SKM-1 treated with dmso at 0.1 percent for 144 hours (cell line): ENCODE measurements around the gene IFITM2.
"Not testable (repeated sequence)": the region's sequence is repeated elsewhere in the genome, so short reads cannot be mapped to it uniquely, and the experiment has no call there.

ENCODE experiments used
- DNase-seq: peaks from one replicate; lab custom pipeline; 2025; ENCODE audit not compliant: unreplicated experiment; lab: John Stamatoyannopoulos, UW

Gene IFITM2

DNA sequence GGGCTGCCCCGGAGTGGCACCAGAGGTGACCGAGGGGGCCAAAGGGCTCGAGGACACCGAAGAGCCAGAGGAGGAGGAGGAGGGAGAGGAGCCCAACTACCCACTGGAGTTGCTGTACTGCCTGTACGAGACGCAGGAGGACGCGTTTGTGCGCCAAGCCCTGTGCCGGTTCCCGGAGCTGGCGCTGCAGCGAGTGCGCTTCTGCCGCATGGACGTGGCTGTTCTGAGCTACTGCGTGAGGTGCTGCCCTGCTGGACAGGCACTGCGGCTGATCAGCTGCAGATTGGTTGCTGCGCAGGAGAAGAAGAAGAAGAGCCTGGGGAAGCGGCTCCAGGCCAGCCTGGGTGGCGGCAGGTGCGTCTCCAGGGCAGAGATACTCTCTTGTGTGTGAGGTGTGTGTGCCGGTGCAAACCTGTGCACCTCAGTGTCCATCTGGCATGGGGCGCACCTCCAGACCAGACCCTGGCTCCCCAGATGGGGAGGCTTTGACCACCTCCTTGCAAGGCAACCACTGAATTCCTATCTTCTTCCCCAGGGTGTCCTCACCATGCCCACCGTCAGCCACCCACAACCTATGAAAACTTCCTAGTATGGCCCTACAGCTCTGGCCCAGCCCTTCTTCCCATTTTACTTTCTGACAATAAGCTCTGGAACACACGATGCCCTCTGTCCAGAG is 26.0 kb upstream of the IFITM2 start:
- DNase-seq, result no peak

DNA sequence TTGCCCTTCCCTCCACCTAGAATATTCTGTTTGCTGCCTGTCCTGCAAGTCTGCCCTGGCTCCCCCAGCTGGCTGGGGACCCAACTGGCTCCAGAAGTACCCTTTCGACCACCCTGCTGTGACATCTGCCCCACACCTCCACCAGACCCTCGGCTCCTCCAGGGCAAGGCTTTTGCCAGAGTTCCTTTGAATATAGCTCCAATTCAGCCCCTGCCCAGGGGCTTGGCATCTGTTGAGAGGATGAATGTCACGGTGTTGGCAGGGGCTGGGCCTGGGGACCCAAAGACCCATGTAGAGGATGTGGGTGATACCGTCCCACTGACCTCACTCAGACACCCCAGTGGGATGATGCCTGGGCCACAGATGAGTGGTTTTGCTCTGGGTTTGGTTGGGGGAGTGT is 25.4 kb upstream of the IFITM2 start:
- no peak for DNase-seq

GRCh38 chr11:282630-283360 is 24.8 kb upstream of the IFITM2 start:
- DNase-seq, result no peak

DNA sequence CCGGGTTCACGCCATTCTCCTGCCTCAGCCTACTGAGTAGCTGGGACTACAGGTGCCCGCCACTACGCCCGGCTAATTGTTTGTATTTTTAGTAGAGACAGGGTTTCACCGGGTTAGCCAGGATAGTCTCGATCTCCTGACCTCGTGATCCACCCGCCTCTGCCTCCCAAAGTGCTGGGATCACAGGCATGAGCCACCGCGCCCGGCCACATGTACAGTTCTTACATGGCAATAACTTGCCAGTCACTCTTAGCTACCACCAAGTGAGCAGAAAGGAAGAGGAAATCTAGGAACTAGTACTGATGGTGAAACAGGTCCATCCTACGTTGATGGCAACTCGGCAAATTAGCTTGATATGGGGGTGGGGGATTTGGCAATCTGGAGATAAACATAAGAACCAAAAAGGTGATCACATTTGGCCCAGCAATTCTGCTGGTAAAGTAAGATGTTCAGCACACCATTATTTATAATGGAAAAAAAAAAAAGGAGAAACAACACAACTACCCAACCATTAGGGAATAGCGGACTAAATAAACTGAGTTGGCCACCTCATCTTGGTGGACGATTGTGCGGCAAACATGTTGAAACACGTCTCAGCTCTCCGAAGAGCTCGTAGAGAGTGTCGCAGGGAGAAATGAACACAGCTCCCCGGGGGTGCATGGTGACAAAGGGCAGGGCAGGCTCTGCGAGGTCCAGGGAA is 24.1 kb upstream of the IFITM2 start:
- DNase-seq, result no peak

DNA sequence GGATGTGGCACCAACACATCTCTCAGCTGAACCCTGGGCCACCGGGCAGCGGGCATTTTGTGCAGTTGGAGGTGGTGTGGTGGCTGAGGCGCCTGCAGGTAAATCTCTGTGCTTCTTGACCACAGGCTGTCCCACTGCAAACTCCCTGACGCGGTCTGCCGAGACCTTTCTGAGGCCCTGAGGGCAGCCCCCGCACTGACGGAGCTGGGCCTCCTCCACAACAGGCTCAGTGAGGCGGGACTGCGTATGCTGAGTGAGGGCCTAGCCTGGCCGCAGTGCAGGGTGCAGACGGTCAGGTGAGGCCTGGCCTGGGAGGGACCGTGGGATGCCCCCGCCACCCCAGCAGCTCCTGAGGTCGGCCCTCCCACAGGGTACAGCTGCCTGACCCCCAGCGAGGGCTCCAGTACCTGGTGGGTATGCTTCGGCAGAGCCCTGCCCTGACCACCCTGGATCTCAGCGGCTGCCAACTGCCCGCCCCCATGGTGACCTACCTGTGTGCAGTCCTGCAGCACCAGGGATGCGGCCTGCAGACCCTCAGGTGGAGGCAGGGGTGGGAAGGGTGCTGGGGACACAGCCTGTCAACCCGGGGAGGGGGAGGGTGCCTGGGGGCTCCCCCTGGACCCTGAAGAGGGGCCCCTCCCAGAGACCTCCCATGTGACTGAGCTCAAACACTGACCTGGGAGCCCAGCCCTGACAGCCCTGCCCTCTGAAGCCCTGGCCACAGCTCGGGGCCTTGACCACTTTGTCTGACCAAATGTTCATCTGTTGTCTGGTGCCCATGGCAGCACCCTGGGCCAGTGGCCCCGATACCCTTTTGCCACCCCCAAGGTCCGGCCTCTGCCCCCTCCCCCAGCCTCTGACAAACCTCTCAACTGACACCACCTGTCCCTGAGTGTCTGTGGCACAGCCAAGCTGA is 23.3 kb upstream of the IFITM2 start:
- DNase-seq, result no peak

DNA sequence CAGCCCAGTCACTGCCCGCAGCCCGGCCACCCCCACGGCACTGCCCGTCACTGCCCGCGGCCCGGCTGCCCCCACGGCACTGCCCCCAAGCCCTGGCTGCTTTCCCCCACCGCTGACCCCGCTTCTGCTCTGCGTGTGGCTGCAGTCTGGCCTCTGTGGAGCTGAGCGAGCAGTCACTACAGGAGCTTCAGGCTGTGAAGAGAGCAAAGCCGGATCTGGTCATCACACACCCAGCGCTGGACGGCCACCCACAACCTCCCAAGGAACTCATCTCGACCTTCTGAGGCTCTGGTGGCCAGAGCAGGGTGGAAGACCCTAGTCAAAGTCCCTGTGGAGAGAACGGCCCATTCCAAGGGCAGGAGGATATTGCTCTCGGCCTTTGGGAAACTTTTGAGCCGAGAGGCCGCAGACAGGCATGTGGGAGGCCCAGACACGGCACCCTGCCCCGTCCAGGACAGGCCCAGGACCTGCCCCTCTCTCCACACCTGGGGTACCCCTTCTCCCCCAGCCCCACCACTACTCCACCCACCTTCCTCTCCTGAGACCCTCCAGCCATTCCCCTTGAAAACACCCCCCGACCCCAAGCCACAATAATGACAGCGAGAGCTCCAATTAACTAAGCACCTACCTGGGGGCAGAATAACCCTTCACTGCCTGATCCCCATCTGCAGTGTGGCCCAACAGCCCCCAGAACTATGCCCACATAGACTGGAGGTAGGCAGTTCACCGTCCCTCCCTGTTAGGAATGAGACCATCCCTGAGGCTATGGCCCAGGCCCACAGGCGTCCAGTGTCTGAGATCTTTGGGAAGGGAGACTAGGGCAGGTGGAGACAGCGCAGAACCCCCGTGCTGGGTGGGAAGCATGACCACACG is 22.4 kb upstream of the IFITM2 start:
- DNase-seq, result no peak

DNA sequence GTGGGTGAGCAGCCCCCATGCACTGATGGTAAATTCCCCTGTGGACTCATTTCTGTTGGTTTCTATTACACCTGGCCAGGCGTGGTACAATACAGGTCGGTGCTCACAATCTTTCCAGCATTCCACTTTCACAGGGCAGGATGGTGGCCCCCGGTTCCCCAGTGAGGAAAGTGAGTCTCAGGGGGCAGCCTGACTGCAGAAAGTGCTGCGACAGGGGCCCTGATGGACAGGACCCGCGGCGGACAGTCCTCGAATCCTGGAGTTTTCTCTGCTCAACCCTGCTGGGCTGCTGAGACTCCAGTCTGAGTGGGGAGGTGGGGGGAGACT is 21.8 kb upstream of the IFITM2 start:
- no peak for DNase-seq

GRCh38 chr11:286977-287820 is 20.4 kb upstream of the IFITM2 start:
- DNase-seq, result not testable (repeated sequence)

DNA sequence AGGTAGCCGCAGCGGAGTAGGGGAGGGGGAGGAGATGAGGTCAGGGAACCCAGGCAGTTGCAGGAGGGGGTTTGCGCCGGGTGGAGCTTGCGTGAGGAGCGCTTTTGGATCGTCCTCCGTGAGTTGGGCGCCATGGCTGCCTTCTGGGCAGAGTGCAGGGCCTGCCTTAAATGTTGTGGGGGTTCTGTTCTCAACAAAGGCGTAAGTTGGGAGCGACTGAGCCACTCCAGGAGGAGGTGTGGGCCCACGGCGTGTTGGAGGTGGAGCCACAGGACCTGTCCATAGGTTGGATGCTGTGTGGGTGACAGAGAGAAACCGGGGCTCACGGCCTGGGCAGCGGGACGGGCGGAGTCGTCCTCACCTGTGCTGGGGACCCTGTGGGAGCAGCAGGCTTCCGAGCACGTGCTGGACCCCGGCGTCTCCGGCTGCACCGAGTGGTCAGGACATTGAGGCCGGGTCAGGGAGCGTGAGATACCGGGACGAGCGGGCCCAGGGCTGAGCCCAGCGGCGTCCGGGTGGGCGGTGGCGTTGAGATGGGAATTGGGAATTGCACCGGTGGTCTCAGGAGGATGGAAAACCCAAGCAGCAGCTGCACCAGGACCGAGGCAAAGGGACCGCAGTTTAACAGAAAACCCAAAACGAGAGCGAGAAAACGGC is 19.7 kb upstream of the IFITM2 start:
- no peak for DNase-seq

- peak; percentile 48 for DNase-seq
Observed at GRCh38 chr11:288478-289397, 18.9 kb upstream of the IFITM2 start, which contains the start of gene PGGHG. PGGHG (plus strand) TSS chr11:289126; CDS start chr11:289817, 691 bp downstream.

GRCh38 chr11:289398-289711 is 18.3 kb upstream of the IFITM2 start:
- no peak for DNase-seq

- no peak for DNase-seq
Observed at GRCh38 chr11:289712-290620, 17.6 kb upstream of the IFITM2 start.

DNA sequence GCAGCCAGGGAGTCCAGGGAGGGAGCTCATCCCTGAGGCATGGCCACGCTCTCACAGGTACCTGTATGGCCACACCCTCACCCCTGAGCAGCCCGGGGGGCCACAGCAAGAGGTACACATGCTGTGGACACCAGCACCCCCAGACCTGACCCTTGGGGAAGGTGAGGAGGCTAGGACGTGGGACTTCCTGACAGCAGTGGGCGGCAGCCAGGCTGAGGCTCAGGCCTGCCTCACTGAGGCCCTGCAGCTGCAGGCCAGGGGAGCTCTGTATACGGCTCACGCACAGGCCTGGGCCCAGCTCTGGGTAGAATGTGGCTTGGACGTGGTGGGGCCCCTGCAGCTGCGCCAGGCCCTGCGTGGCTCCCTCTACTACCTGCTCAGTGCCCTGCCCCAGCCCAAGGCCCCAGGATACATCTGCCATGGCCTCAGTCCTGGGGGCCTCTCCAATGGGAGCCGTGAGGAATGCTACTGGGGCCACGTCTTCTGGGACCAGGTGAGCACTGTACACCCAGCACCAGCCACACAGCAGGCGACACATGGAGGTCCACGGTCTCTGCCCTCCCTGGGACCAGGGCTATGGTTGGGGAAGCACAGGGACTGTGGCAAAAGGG is 16.9 kb upstream of the IFITM2 start:
- no peak for DNase-seq

GRCh38 chr11:291281-292210 is 16.1 kb upstream of the IFITM2 start:
- no peak for DNase-seq
